H1 (cell line): Measurements from ENCODE around the gene PLEKHG3. TPM values are rescaled to one million over a fixed set of nuclear protein-coding genes. Genes with fewer than 3 reads are reported as not detected.
A peak's percentile ranks its signal among the peaks of the same experiment; 100 is the strongest.

ENCODE experiments used
- CTCF ChIA-PET: fragments of 300-600 bp; sonication (Branson Sonifier 250); formaldehyde crosslinking; loops from one replicate; lab custom pipeline; 2021; ENCODE audit not compliant: partially characterized antibody; lab: Charles Lee
- POLR2A ChIA-PET: fragments of 300-600 bp; sonication (Branson Sonifier 250); formaldehyde crosslinking; loops from one replicate; lab custom pipeline; 2021; ENCODE audit warnings: inconsistent platforms; ENCODE audit not compliant: partially characterized antibody; lab: Charles Lee
- DNase-seq, 2 experiments: peaks; one replicate each; pipeline versions ENCODE4 v3.0.0 to v3.0.0-alpha.2; 2010 to 2022; ENCODE audit warnings: low spot score in 2 of 2, low read depth in 1 of 2, mixed read lengths in 1 of 2
- FAIRE-seq: peaks from 2 replicates; lab custom pipeline; 2011; peaks lifted over from hg19 to GRCh38; lab: Jason Lieb, UNC
- H2AFZ ChIP-seq: 2 replicates; pipeline ENCODE4 v1.8.1; 2012; ENCODE audit warnings: low read length, inconsistent platforms
- H2AK5ac ChIP-seq: 2 replicates; pipeline ENCODE4 v1.6.1; 2013; ENCODE audit warnings: low read depth, low read length
- H2BK120ac ChIP-seq: replicated peaks from 2 replicates; pipeline ENCODE3; 2013; ENCODE audit warnings: low read depth, low read length, inconsistent platforms
- H2BK12ac ChIP-seq: 2 replicates; pipeline ENCODE4 v1.6.1; 2013; ENCODE audit warnings: low read depth, low read length
- H2BK15ac ChIP-seq: 2 replicates; pipeline ENCODE4 v1.6.1; 2013; ENCODE audit warnings: low read length
- H2BK20ac ChIP-seq: 2 replicates; pipeline ENCODE4 v1.6.1; 2013; ENCODE audit warnings: low read length
- H2BK5ac ChIP-seq: 2 replicates; pipeline ENCODE4 v1.6.1; 2013; ENCODE audit warnings: low read depth, low read length
- H3K14ac ChIP-seq: 2 replicates; pipeline ENCODE4 v1.6.1; 2013; ENCODE audit warnings: inconsistent platforms; ENCODE audit not compliant: insufficient read length
- H3K18ac ChIP-seq: 2 replicates; pipeline ENCODE4 v1.6.1; 2013; ENCODE audit warnings: low read length; ENCODE audit errors: extremely low read depth
- H3K23ac ChIP-seq: 2 replicates; pipeline ENCODE4 v1.6.1; 2013; ENCODE audit warnings: inconsistent platforms; ENCODE audit not compliant: insufficient read length
- H3K23me2 ChIP-seq: 2 replicates; pipeline ENCODE4 v1.6.1; 2013; ENCODE audit warnings: low read depth, low read length
- H3K27ac ChIP-seq: 2 replicates; pipeline ENCODE4 v1.6.1; 2011; ENCODE audit warnings: low read depth, low read length, inconsistent platforms
- H3K27me3 ChIP-seq, 4 experiments: replicated peaks in 1 of 4; 1 replicate in 1 of 4; 2 replicates in 3 of 4; pipeline versions ENCODE4 v1.6.1 to v1.8.1; 2011 to 2013; ENCODE audit warnings: low read length in 3 of 4, mild to moderate bottlenecking in 3 of 4, inconsistent platforms in 2 of 4, mixed read lengths in 2 of 4, moderate library complexity in 1 of 4; ENCODE audit not compliant: control insufficient read depth in 3 of 4, insufficient read depth in 3 of 4; ENCODE audit errors: extremely low read depth in 1 of 4
- H3K36me3 ChIP-seq, 4 experiments: 2 replicates each; pipeline versions ENCODE4 v1.6.1 to v1.8.1; 2011 to 2013; ENCODE audit warnings: mild to moderate bottlenecking in 4 of 4, low read length in 3 of 4, moderate library complexity in 2 of 4, control low read depth in 1 of 4, inconsistent platforms in 1 of 4; ENCODE audit not compliant: insufficient read depth in 4 of 4, control insufficient read depth in 2 of 4
- H3K4ac ChIP-seq: replicated peaks from 2 replicates; pipeline ENCODE3; 2013; ENCODE audit warnings: low read length, low read depth, mixed read lengths, inconsistent platforms; ENCODE audit not compliant: insufficient read length
- H3K4me1 ChIP-seq, 4 experiments: replicated peaks in 1 of 4; 1 replicate in 1 of 4; 2 replicates in 3 of 4; pipeline versions ENCODE4 v1.6.1 to v1.8.1; 2011 to 2013; ENCODE audit warnings: low read length in 3 of 4, inconsistent platforms in 2 of 4, mixed read lengths in 1 of 4; ENCODE audit not compliant: insufficient read depth in 4 of 4, control insufficient read depth in 3 of 4
- H3K4me2 ChIP-seq, 2 experiments: 2 replicates each; pipeline versions ENCODE4 v1.6.1 to v1.8.1; 2011 to 2013; ENCODE audit warnings: low read depth in 2 of 2, low read length in 2 of 2, control low read depth in 1 of 2, inconsistent platforms in 1 of 2, mild to moderate bottlenecking in 1 of 2; ENCODE audit not compliant: insufficient read depth in 1 of 2
- H3K4me3 ChIP-seq, 4 experiments: fragments of 200-600, 300-600 bp in 1 of 4; sonication (generic), shearing (Covaris generic), sonication (Bioruptor Twin) in 1 of 4; 2 replicates each; pipeline versions ENCODE4 v1.5.1 to v1.8.1; 2011 to 2016; ENCODE audit warnings: low read length in 4 of 4, low read depth in 3 of 4, control low read depth in 2 of 4, inconsistent platforms in 2 of 4, mild to moderate bottlenecking in 2 of 4, mixed read lengths in 1 of 4, moderate library complexity in 1 of 4; ENCODE audit not compliant: insufficient read depth in 2 of 4; ENCODE audit errors: extremely low read depth in 1 of 4
- H3K56ac ChIP-seq: replicated peaks from 2 replicates; pipeline ENCODE3; 2013; ENCODE audit warnings: low read depth, mild to moderate bottlenecking, mixed read lengths, low read length, inconsistent platforms; ENCODE audit not compliant: insufficient read length
- H3K79me1 ChIP-seq: 2 replicates; pipeline ENCODE4 v1.6.1; 2013; ENCODE audit warnings: low read depth, low read length, control low read depth
- H3K79me2 ChIP-seq, 2 experiments: 2 replicates each; pipeline versions ENCODE4 v1.6.1 to v1.8.1; 2012 to 2013; ENCODE audit warnings: low read length in 2 of 2, mild to moderate bottlenecking in 2 of 2, inconsistent platforms in 1 of 2; ENCODE audit not compliant: insufficient read depth in 2 of 2, control insufficient read depth in 1 of 2
- H3K9ac ChIP-seq, 4 experiments: replicated peaks in 1 of 4; 1 replicate in 1 of 4; 2 replicates in 3 of 4; pipeline versions ENCODE4 v1.6.1 to v1.8.1; 2011 to 2013; ENCODE audit warnings: low read depth in 3 of 4, low read length in 3 of 4, control low read depth in 2 of 4, mild to moderate bottlenecking in 2 of 4, moderate library complexity in 2 of 4, inconsistent platforms in 1 of 4; ENCODE audit errors: extremely low read depth in 1 of 4
- H3K9me3 ChIP-seq, 2 experiments: 2 replicates each; pipeline versions ENCODE4 v1.6.1 to v1.8.1; 2012 to 2013; ENCODE audit warnings: mild to moderate bottlenecking in 2 of 2, moderate library complexity in 2 of 2, control low read depth in 1 of 2, inconsistent platforms in 1 of 2, low read depth in 1 of 2, low read length in 1 of 2, mixed read lengths in 1 of 2; ENCODE audit not compliant: insufficient read depth in 2 of 2
- H4K20me1 ChIP-seq, 2 experiments: replicated peaks in 1 of 2; 2 replicates each; pipeline versions ENCODE3 to v1.8.1; 2011 to 2013; ENCODE audit warnings: inconsistent platforms in 2 of 2, low read length in 2 of 2, mild to moderate bottlenecking in 1 of 2; ENCODE audit not compliant: insufficient read depth in 2 of 2, control insufficient read depth in 1 of 2
- H4K5ac ChIP-seq: 2 replicates; pipeline ENCODE4 v1.6.1; 2013; ENCODE audit warnings: low read length, low read depth, mixed read lengths, inconsistent platforms; ENCODE audit not compliant: insufficient read length
- H4K8ac ChIP-seq: 2 replicates; pipeline ENCODE4 v1.8.0; 2013; ENCODE audit warnings: mild to moderate bottlenecking, moderate library complexity, low read length, inconsistent platforms; ENCODE audit not compliant: insufficient read depth; ENCODE audit errors: extremely low read depth
- H4K91ac ChIP-seq: replicated peaks from 2 replicates; pipeline ENCODE3; 2013; ENCODE audit warnings: low read length, mixed read lengths, inconsistent platforms; ENCODE audit not compliant: insufficient read length
- CEBPB ChIP-seq: IDR thresholded peaks from 2 replicates; pipeline ENCODE4 v1.6.1; 2012; ENCODE audit warnings: low read depth, low read length
- MAX ChIP-seq: IDR thresholded peaks from 2 replicates; pipeline ENCODE4 v1.6.1; 2012; ENCODE audit warnings: inconsistent platforms
- WGBS, 2 experiments: shearing (Covaris generic) in 1 of 2; methylation state at CpG; one replicate each; pipeline versions ENCODE4 v1.1.6 to v1.1.7; 2013 to 2015; ENCODE audit warnings: low lambda C conversion rate in 2 of 2, mixed read lengths in 2 of 2, inconsistent platforms in 1 of 2, low coverage in 1 of 2, missing lambda C conversion rate in 1 of 2; ENCODE audit not compliant: insufficient replicate concordance in 2 of 2, insufficient coverage in 1 of 2, insufficient read length in 1 of 2; ENCODE audit errors: extremely low coverage in 1 of 2, missing lambda C conversion rate in 1 of 2; 5-methylcytosine and 5-hydroxymethylcytosine counted together
- polyA plus RNA-seq, 7 experiments: library from polyadenylated mRNA; depleted of rRNA in 3 of 7; stranded (reverse) in 5 of 7; unstranded in 2 of 7; fragments of >200 nt in 5 of 7; fragments of 200-250 nt in 2 of 7; gene quantifications; 1 replicate in 5 of 7; 2 replicates in 1 of 7; 4 replicates in 1 of 7; pipeline versions ENCODE4 v1.2.1 to v1.2.3, GENCODE V29; 2011 to 2013; ENCODE audit warnings: missing spikeins in 2 of 7, mixed read lengths in 2 of 7
- total RNA-seq: library from RNA; stranded (reverse); fragmentation: NEBNext Ultra II Directional; extraction: Animal tissue kit (Norgen Biotek cat#: 25700); gene quantifications from 2 replicates; pipeline ENCODE4 v1.2.1, GENCODE V29; 2021

Gene PLEKHG3
- total and polyA plus RNA-seq, 2 of the 8 experiments (the other 6 are each of a cell fraction or from before 2014, with no cell fraction given): 43.4 to 90.6 TPM

DNA sequence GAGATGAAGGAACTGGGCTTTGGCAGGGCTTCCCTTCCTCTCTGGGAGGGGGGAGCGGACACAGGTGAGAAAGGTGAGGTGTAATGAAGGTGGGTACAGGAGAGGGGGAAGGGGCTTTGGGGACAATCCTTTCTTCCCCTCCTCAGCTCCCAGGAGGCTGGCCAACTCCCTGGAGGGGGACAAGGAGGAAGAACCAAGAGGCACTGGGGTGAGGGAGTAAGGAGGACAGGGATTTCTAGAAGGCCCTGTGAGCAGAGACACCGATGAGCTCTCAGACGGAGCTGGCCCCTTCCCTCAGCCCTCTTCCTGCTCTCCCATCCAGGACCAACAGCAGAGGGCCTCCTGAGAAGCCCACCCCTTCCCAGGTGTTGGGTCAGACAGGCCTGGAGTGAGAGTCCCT lies 53.4 kb downstream of the PLEKHG3 start:
- H3K27me3 ChIP-seq: no peaks in the 10 kb centered on the region; a peak in 1 of 7 replicates
- no peak overlapping the region for H4K5ac ChIP-seq
- no peaks in the 10 kb centered on the region for H3K23me2 ChIP-seq
- no peaks in the 10 kb centered on the region for H4K20me1 ChIP-seq
- H3K23ac ChIP-seq: no peak overlapping the region
- H3K79me2 ChIP-seq: no peaks in the 10 kb centered on the region
- FAIRE-seq (no peak), DNase-seq (no peak)
- H3K36me3 ChIP-seq: no peaks in the 10 kb centered on the region
- no peak overlapping the region for H3K14ac ChIP-seq
- TF ChIP-seq CEBPB (no peak), MAX (no peak)
- H2BK15ac ChIP-seq: peak overlapping the region; percentile 1; the same call in 1 of the 2 replicates
- H4K91ac ChIP-seq: no peak overlapping the region
- no peak overlapping the region for H3K4me3 ChIP-seq
- no peak overlapping the region for H3K27ac ChIP-seq
- no peak overlapping the region for H2BK20ac ChIP-seq
- 0 out of 7 replicates have a peak overlapping the region, but pooled peaks of 1 of the 4 experiments have one; percentile 1 for H3K9ac ChIP-seq
- no peaks in the 10 kb centered on the region for H3K79me1 ChIP-seq
- H2AFZ ChIP-seq: no peak overlapping the region
- H3K4ac ChIP-seq: no peak overlapping the region
- peak overlapping the region; percentile 19; the same call in 1 of the 2 replicates for H2BK5ac ChIP-seq
- no peak overlapping the region for H3K18ac ChIP-seq
- WGBS, 2 experiments: 90% methylated on average over 3 of the region's 3 CpGs; no CpG with 5 or more reads in 1 of the 2 experiments
- CTCF ChIA-PET: interaction anchor here (1.4 to 2.6 kb wide), 5 partner anchors 14 to 78 kb away, joined by 3 to 18 read pairs (median 6); no protein-coding TSS in a partner anchor
- H3K4me1 ChIP-seq: peaks cover 0 to 16% (median 10%) of the 10 kb centered on the region in 4 experiments; a peak in 6 of 7 replicates
- H3K56ac ChIP-seq: no peak overlapping the region
- no peak overlapping the region for H3K4me2 ChIP-seq
- H4K8ac ChIP-seq: no peak overlapping the region
- POLR2A ChIA-PET: interaction anchor here (0.9 to 1.7 kb wide), 2 partner anchors 12 to 50 kb away, joined by 3 to 4 read pairs; no protein-coding TSS in a partner anchor
- 0 out of 2 replicates have a peak overlapping the region, but pooled peaks have one; percentile 4 for H2BK12ac ChIP-seq
- no peak overlapping the region for H2AK5ac ChIP-seq
- no peak overlapping the region for H2BK120ac ChIP-seq
- no peaks in the 10 kb centered on the region for H3K9me3 ChIP-seq
